GM21825 (cell line): Measurements from ENCODE around the gene RBBP8NL.

Source experiments
- ATAC-seq: cut with Tn5 transposase; IDR thresholded peaks from one replicate; pipeline ENCODE4 v1.9.1; 2021; ENCODE audit warnings: mild to moderate bottlenecking, moderate library complexity; ENCODE audit not compliant: unreplicated experiment

RBBP8NL gene

GRCh38 chr20:62365814-62366369 lies 61.4 kb downstream of the RBBP8NL start:
- no peak for ATAC-seq

DNA sequence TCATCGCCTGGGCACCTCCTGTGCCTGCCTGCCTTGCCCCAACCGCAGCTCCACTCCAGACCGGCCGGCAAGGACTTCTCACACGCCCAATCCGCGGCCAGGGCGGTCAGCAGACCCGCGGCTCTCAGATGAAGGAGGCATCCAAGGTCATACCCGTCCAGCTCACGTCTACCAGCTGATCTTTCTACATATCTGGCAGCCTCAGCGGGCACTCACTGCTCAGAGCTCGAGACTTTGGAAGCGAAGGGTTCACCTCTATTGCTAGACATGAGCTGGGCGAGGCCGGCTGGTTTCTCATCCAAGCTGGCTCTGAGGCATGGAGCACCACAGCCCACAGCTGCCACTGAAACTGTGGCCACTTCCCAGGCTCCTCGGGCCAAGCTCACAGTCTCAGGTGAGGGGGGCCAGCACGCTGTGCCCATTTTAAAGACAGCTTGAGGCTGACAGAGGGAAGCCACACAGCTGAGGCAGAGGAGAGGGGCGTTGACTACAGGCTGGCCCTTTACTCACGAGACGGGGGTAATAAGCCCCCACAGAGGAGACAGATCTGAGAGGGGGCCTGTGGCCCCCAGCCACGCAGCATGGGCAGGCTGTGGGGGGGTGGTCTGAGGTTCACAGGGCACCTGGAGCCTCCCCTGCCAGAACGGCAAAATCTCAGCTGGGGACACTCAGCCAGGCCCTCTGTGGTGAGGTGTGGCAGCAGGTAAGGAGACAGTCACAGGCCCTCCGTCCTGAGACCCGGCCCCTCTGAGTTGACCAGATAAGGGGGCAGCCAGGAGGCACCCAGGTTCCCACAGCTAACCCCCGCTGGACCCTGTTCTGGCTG lies 62.2 kb downstream of the RBBP8NL start:
- ATAC-seq: no peak

GRCh38 chr20:62363920-62364851 lies 63.2 kb downstream of the RBBP8NL start:
- ATAC-seq: no peak

GRCh38 chr20:62362991-62363919 lies 64.1 kb downstream of the RBBP8NL start:
- no peak for ATAC-seq

DNA sequence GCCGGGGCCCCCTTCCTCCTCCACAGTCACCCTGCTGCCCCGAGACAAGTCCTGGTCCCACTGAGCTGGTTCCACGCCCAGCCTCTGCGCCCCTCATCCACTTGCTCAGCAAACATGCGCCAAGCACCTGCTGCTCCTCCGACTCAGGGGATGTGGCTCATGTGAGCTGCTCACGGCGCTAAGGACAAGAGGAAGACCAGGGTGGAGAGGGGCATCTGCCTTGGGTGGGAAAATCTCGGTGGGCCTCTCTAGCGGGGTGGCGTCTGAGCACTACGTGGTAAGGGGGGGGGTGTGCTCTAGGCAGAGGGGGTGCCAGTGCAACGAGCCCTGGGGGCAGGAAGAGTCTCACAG lies 64.8 kb downstream of the RBBP8NL start:
- no peak for ATAC-seq

DNA sequence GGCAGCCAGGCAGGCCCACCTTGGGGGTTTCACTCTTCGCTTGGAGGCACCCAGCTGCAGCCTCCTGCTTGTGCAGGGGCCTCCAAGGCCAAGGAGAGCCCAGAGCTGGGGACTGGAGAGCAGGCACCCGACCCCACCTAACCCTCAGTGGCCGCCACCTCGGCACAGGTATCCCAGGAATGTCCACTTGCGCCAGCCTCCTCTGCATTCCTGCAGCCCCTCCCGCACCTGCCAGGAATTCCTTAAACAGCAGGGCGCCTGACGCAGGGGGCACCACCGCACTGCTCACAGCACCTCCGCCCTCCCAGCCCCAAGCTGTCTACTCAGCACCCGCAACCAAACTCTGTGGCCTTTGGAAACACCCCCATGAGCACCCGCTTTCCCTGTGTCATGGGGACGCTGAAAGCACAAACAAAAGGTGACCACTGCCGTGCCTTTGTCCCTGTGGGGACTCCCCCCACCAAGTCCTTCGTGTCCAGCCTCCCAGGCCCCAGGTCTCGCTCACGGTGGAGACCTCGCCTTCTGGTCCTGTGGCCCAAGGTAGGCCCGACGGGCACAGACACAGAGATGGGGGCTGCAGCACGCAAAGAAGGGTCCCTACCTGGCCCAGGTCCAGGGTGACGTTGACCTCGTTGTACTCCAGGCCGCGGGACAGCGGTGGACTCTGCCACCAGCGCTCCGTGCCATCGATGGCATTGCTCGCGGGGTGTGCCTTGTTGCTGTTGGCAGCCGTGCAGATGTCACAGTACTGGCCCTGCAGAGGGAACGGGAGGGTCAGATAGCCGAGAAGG lies 65.3 kb downstream of the RBBP8NL start:
- ATAC-seq: no peak

- ATAC-seq: no peak
These were observed 66.2 kb downstream of the RBBP8NL start for GRCh38 chr20:62360854-62361798.
